Measurements from ENCODE around the gene RUFY4. TPM values are rescaled to one million over a fixed set of nuclear protein-coding genes. Genes with fewer than 3 reads are reported as not detected.

RUFY4 gene
- total RNA-seq, 1 donor from 2014 or later = not detected

DNA sequence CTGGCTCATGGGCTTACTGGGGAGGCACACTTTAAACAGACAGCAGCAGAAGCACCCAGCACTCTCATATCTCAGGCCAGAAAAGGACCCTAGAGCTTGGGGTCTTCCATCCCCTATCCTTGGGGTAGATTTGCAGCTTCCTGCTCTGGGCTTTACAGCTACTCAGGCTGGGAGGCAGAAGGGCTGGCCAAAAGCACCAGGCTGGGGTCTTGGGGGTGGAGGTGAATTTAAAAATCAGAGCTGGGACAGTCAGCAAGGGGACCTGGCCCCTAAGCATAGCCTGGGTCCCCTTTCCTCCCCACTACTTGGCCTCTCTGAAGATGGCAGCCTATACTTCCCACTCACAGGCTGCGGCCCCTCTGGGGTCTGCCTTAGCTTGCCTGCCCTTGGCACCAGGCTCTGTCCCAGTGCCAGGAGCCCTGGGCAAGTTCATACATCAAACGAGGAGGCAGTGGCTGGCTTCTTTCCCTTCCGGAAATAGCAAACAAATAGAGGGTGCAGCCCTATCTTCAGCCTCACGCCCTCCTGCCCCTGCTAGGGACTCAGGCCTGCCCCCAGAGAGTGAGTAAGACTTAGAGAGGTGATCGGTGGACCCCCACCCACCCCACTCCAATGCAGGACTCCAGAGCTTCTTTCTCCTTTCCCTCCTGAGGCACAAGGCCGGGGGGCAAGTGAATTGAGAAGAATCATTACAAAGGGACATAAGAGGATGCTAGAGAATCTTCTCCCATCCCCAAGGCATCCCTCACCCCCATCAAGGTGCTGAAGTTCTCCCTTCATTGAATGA is 40.3 kb upstream of the RUFY4 start:
- Mint-ChIP-seq H3K27ac (ENCODE audit: unreplicated experiment) (no peak overlapping the region), H3K36me3 (ENCODE audit: low read depth, unreplicated experiment) (peaks cover 5% of the 10 kb centered on the region), H3K4me1 (ENCODE audit: low read depth, unreplicated experiment) (peaks cover 3% of the 10 kb centered on the region), H3K27me3 (ENCODE audit: low read depth, unreplicated experiment) (peaks cover 39% of the 10 kb centered on the region), H3K9me3 (ENCODE audit: unreplicated experiment) (no peaks in the 10 kb centered on the region), H3K4me3 (ENCODE audit: unreplicated experiment) (no peak overlapping the region)
- Histone ChIP-seq H2AFZ (ENCODE audit: low read depth, low read length) (no peak overlapping the region), H3K36me3 (ENCODE audit: insufficient read depth, low read length) (no peaks in the 10 kb centered on the region), H3K4me1 (ENCODE audit: insufficient read depth, low read length) (no peaks in the 10 kb centered on the region), H3K79me2 (ENCODE audit: insufficient read depth, low read length) (no peaks in the 10 kb centered on the region), H3K27me3 (ENCODE audit: insufficient read depth, low read length) (peaks cover 9% of the 10 kb centered on the region), H3K9me3 (ENCODE audit: insufficient read depth, low read depth, low read length) (no peaks in the 10 kb centered on the region), H3K27ac (ENCODE audit: low read depth, low read length) (no peak overlapping the region), H4K20me1 (ENCODE audit: insufficient read depth, low read length) (no peaks in the 10 kb centered on the region), H3K4me3 (ENCODE audit: insufficient read depth, low read depth, low read length) (no peak overlapping the region), H3K9ac (ENCODE audit: low read length) (no peak overlapping the region), H3K4me2 (ENCODE audit: low read length) (no peak overlapping the region)
- no peak for FAIRE-seq
- TF ChIP-seq EZH2 (IDR thresholded peaks at IDR 0.05; ENCODE audit: insufficient read depth, low read length) = no peak
- TF ChIP-seq, protein P1, sequence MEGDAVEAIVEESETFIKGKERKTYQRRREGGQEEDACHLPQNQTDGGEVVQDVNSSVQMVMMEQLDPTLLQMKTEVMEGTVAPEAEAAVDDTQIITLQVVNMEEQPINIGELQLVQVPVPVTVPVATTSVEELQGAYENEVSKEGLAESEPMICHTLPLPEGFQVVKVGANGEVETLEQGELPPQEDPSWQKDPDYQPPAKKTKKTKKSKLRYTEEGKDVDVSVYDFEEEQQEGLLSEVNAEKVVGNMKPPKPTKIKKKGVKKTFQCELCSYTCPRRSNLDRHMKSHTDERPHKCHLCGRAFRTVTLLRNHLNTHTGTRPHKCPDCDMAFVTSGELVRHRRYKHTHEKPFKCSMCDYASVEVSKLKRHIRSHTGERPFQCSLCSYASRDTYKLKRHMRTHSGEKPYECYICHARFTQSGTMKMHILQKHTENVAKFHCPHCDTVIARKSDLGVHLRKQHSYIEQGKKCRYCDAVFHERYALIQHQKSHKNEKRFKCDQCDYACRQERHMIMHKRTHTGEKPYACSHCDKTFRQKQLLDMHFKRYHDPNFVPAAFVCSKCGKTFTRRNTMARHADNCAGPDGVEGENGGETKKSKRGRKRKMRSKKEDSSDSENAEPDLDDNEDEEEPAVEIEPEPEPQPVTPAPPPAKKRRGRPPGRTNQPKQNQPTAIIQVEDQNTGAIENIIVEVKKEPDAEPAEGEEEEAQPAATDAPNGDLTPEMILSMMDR (IDR thresholded peaks at IDR 0.05; ENCODE audit: insufficient read depth, low read depth, low read length) = no peak
- DNase-seq (ENCODE audit: low read depth) = no peak

DNA sequence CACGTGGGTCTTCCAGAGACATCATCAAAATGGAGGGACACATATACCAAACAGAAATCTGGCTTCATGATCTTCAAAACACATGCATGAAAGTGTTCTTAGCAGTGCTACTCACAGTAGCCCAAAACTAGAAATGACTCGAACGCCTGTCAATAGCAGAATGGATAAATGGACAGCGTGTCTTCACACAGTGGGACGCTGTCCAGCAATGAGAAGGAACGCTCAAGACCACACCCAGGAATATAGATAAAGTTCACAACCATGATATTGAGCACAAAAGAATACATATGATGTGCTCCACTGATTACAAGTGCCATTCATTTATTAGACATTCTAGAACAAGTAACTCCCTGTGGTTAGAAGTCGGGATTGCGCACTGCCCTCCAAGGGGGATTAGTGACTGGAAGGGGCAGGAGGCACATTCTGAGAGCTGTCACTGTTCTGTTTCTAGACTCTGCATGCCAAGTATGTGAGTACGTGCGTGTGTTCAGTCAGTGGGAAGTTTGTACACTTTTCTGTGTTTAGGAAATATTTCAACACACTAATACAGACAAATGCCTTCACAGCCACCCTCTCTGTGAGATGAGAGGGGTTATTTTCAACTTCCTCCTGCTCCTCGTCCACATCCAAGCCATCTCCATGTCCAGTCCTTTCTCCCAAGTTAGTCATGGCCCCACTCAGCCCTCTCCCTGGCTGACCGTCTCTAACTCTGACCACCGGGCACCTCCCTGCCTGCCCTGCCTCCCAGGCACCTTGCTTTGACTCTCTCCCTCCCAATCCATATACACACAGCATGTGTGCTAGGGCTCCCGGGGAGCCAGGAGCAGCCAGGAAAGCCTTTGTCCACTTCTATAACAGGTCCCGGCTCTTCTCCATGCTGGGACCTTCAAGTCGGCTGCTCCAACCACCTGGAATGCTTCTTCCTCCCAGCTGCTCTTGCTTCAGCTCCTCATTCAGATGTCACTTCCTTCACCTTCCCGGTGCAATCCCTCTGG is 39.4 kb upstream of the RUFY4 start:
- Mint-ChIP-seq H3K27me3 (ENCODE audit: low read depth, unreplicated experiment) (peaks cover 46% of the 10 kb centered on the region), H3K4me1 (ENCODE audit: low read depth, unreplicated experiment) (peaks cover 6% of the 10 kb centered on the region), H3K9me3 (ENCODE audit: unreplicated experiment) (no peaks in the 10 kb centered on the region), H3K4me3 (ENCODE audit: unreplicated experiment) (no peak overlapping the region), H3K27ac (ENCODE audit: unreplicated experiment) (no peak overlapping the region), H3K36me3 (ENCODE audit: low read depth, unreplicated experiment) (peaks cover 5% of the 10 kb centered on the region)
- TF ChIP-seq, protein P1 (IDR thresholded peaks at IDR 0.05; ENCODE audit: insufficient read depth, low read depth, low read length) = no peak
- TF ChIP-seq EZH2 (IDR thresholded peaks at IDR 0.05; ENCODE audit: insufficient read depth, low read length) = no peak
- FAIRE-seq (no peak), DNase-seq (ENCODE audit: low read depth) (no peak)
- Histone ChIP-seq H3K4me2 (ENCODE audit: low read length) (no peak overlapping the region), H3K79me2 (ENCODE audit: insufficient read depth, low read length) (no peaks in the 10 kb centered on the region), H3K36me3 (ENCODE audit: insufficient read depth, low read length) (no peaks in the 10 kb centered on the region), H3K4me1 (ENCODE audit: insufficient read depth, low read length) (no peaks in the 10 kb centered on the region), H3K27me3 (ENCODE audit: insufficient read depth, low read length) (peaks cover 14% of the 10 kb centered on the region), H3K9ac (ENCODE audit: low read length) (no peak overlapping the region), H2AFZ (ENCODE audit: low read depth, low read length) (no peak overlapping the region), H4K20me1 (ENCODE audit: insufficient read depth, low read length) (no peaks in the 10 kb centered on the region), H3K27ac (ENCODE audit: low read depth, low read length) (no peak overlapping the region), H3K4me3 (ENCODE audit: insufficient read depth, low read depth, low read length) (no peak overlapping the region), H3K9me3 (ENCODE audit: insufficient read depth, low read depth, low read length) (no peaks in the 10 kb centered on the region)

All from astrocyte (in vitro differentiated cells and primary cell).